HG03135 (cell line): ENCODE data around the gene DUSP16.
"Not testable (repeated sequence)": the region's sequence is repeated elsewhere in the genome, so short reads cannot be mapped to it uniquely, and the experiment has no call there.

Experiments used
- ATAC-seq: cut with Tn5 transposase; IDR thresholded peaks from one replicate; pipeline ENCODE4 v1.9.1; 2021; ENCODE audit warnings: mild to moderate bottlenecking, moderate library complexity; ENCODE audit not compliant: unreplicated experiment

The DUSP16 gene

DNA sequence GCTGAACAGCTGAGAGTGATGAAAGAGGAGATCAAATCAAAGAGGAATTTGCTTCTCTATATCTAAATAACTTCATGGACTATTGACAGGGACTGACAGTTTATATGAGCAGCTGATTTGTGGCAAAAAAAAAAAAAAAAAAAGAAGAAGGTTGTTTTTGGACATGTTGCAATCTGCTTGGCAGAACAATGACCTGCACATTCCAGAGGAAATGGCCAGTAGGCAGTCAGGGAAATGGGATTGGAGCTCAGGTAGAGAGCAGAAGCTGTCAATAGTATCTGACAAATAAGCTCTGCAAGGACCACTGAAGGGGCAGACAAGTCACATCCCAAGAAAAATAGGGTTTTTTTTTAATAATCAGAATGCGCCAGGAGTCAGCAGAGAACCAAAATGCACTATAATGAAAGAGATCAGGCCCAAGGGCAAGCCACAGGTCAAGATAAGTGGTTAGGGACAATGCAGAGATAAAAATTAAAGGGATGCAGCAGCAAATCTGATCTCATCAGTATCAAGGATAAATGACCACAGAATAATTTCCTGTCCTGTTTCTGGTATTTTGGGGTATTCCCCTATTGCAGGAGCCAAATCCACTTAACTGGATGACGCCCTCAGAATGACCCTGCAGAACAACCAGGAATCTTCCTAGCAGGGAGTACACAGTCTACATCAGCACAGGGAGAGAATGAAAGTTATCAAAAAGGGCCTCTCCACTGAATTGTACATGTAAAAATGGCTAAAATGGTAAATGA is 22.6 kb upstream of the DUSP16 start:
- ATAC-seq = no peak

DNA sequence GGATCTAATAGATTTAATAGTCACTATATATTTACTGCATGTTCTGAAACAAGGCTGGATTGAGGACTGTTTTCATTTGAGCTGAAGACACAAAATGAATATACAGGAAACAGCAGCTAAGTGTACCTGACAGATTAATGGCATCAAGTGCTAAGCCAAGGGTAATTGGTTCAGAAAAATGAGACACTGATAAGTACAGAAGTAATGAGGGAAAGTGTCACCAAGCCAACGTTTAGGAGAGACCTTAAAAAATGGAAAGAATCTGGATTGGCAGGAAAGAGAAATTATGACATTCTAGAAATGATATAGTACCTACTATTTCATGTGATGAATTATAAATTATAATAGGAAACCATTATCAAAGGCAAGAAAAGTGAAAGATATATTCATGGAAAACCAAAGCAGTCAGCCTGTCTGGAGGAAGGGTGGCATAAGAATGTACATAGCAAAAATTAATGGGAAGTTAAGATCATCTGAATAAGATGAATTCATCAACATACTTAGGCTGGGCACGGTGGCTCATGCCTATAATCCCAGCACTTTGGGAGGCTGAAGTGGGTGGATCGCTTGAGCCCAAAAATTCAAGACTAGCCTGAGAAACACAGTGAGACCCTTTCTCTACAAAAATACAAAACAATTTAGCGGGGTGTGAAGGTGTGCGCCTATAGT is 21.0 kb upstream of the DUSP16 start:
- no peak for ATAC-seq

DNA sequence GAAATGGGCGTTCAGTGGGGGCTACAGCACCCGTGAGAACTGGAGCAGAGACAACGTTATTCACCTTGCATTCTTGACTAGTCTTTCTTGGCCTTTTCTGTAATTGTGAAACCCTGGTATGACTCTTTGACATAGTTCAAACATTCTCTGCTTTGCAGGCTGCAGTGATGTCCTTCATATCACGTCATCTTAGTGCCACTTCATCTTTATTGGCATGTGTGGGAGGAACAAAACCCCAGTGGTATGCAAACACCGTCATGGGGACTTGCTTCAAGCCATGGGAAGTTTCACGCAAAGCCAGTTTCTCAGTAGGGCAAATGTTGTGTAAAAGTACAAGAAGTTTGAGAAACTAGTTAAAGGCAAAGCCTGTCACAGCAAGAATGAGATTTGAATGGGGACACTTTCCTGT is 20.2 kb upstream of the DUSP16 start:
- ATAC-seq = peak; percentile 91

DNA sequence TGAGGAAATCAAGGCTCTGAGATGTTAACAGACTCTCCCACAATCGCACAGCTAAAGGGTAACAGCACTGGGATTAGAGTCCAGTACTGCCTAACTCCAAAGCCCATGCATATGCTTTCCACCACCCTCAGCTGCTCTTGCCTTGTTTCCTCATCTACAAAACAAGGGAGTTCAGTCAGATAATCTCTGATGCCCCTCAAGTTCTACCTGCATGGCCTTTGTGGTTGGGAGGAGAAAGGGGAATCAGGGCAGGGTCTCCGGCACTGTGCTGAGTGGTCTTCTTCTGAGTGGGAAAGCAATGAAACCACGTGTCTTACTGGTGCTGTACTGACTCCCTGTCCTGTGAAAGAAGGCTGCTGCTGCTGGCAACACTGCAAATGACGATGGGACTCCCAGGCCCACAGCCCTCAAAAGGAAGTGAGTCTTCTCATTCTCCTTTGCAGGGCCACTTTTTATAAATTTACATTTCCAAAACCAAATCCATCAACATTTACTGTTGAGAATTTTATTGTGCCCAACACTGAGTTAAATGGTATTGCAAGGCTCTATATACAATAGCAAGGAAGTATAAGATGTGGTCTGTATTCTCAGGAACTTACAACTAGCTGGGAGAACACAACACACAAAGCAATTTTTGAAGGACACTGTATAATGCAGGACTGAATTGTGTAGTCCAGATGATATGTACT is 19.7 kb upstream of the DUSP16 start:
- ATAC-seq = peak; percentile 29

DNA sequence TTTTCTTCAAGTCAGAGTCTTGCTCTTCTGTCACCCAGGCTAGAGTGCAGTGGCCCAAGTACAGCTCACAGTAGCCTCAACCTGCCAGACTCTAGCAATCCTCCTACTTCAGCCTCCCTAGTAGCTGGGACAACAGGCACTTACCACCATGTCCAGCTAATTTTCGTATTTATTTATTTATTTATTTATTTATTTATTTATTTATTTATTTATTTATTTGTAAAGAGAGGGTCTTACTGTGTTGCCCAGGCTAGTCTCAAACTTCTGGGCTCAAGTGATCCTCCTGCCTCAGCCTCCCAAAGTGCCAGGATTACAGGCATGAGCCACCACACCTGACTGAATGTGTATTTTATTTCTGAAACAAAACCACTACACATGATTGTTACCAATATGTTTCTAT is 18.1 kb upstream of the DUSP16 start:
- not testable (repeated sequence) for ATAC-seq

DNA sequence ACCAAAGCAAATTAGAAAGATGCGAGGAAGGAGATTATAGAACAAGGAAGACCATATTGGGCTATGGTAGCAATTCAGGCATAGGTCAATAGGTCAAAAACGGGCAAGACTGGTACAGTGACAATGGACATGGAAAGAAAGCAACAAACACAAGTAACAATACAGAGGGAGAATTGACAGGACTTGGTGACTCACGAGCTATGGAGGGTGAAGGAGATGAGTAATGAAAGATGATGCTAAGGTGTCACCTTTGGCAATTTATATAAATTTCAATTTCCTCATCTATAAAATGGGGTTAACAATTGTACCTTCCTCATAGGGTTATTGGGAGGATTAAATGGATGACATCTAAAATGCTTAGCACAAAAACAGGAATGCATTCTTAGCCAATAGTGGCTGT is 15.1 kb upstream of the DUSP16 start:
- no peak for ATAC-seq

DNA sequence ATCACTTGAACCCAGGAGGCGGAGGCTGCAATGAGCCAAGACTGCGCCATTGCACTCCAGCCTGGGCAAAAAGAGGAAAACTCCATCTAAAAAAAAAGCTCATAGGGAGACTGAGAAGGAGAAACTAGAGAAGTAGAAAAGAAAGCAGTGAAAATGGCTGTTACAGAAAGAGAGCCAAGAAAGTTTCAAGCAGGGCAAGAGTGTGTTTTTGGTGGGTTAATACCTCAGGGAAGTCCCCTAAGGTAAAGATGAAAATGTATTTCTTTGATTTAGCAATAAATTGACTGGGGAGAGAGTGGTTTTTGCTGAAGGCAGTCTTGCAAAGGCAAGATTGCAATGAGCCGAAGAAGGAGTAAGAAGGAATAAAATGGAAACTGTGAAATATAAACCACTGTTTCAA is 10.0 kb upstream of the DUSP16 start:
- no peak for ATAC-seq

DNA sequence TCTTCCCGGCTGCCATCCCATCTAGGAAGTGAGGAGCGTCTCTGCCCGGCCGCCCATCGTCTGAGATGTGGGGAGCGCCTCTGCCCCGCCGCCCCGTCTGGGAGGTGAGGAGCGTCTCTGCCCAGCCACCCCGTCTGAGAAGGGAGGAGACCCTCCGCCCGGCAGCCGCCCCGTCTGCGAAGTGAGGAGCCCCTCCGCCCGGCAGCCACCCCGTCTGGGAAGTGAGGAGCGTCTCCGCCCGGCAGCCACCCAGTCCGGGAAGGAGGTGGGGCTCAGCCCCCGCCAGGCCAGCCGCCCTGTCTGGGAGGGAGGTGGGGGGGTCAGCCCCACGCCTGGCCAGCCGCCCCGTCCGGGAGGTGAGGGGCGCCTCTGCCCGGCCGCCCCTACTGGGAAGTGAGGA is 3.3 kb upstream of the DUSP16 start:
- ATAC-seq = not testable (repeated sequence)

DNA sequence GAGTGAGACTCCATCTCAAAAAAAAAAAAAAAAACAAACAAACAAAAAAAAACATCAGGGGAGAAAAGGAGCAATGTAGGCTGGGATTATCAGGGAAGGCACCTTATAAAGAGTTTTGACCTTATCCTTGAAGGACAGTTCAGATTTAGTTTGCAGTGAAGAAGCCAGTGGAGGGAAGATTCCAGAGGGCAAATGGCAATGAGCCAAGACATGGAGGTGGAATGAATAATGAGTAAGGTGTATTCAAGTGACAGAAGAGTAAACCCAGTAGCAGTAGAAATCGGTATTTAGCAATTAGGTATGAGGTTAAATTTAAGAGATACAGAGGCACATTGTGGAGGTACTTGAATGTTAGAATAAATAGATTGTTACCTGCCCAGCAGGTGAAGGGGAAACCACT is 2.2 kb upstream of the DUSP16 start:
- no peak for ATAC-seq

DNA sequence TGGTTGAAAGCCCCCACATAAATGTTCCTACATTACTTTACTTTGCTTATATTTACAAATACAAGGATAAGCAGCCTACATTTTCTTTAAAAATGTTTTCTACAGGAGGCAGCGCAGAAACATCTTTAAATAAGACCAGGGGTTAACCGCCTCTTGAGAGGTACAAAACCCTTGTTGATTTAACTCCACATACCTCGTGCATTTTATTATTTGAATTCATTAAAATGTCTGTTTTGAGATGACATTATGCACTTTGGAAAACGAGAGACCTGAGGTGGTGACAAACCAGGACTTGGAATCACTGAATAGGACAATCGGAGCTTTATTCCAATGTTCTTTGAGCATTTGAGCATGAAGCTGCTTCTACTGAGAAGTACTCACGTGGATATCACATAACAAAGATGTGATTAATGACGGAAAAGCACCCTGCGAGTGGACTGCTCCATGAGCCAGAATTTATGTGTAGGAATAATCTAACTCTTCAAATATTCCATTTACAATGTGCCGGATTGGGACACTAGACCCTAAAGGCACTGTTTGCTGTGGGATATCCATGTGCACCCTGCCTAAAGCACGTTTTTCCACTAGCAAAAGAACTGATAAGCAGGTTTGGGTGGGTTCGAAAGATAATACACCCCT is 746 bp upstream of the DUSP16 start:
- ATAC-seq = no peak

DNA sequence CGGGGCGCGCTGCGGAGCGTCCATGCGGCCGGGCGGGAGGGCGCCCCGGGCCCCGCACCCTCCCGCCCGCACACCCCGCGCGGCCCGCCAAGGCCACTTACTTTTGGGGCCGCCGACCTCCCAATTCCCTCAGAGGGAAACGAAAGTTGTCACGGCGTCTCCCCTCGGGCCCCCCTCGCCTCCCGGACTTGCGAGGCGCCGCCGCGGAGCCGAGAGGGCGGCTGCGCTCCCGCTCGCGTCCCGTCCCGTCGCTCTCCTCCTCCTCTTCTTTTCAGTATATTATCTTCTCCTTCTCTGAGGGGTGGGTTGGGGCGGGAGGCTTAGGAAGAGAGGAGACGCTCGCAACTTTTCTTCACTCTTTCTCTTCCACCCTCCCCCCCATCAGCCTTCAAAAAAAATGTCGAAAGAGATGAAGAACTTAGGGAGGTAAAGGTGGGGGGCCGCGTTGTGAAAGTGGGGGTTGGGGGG is 613 bp downstream of the DUSP16 start:
- no peak for ATAC-seq

DNA sequence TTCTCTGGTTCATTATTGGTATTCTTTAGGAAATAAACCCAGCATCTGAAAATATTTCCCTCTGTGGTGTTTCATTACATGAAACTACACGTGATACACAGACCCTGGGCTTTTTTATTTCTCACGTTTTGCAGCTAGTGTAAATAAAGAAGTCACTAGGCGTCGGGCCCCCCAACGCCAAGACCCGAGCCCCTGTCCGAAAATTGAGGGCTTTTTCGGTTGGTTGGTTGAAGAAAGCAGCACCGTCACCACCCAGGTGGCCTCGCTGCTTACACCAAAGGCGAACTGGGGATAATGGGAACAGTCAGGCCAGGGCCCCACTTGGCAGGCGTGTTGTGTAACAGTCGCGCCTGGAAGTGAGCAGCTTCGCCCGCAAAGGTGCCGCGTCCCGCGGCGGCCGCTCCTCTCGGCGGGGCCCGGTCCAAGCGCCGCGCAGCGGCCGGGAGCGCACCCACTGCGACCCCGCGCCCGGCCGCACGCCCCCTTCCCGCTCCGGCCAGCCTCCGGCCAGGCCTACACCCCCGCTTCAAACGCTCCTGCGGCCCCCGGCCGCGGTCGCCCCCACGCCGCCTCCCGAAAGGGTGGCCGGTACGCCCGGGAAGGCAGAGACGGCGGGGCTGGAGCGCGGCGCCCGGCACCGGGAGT is 1.2 kb downstream of the DUSP16 start:
- no peak for ATAC-seq

DNA sequence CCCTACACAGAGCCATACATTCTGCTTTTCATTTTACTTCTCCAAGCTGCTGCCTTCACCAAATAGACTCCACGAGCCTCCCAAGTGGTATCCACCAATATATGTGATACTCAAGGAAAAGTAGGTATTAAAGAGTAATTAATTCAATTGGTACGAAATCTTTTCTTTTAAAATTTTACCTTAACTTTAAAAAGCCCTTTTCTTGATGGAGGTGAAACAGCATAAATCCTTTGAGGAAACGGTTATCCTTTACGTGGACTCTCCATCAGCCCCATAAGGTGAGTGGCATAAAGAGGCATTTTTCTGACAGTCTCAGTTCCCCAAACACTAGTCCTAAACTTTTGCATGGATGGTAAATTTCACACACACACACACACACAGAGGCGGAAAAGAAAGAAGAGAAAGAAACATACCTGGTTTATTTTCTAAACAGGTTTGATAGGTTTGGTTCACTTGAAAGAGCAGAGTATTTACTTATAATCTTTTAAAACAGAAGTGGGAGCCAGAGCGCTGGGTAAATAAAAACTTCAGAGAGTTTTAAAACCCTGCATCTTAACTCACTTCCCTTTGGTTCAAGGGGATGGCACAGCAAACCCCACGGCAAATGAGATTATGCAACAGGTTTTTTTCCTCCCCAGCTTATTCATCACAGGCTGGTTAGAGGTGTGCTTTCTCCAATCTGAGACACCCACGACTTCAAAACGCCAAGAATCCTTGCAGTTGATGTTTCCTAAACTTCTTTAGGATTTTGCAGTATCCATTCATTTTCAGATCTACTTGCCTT is 1.9 kb downstream of the DUSP16 start:
- no peak for ATAC-seq

DNA sequence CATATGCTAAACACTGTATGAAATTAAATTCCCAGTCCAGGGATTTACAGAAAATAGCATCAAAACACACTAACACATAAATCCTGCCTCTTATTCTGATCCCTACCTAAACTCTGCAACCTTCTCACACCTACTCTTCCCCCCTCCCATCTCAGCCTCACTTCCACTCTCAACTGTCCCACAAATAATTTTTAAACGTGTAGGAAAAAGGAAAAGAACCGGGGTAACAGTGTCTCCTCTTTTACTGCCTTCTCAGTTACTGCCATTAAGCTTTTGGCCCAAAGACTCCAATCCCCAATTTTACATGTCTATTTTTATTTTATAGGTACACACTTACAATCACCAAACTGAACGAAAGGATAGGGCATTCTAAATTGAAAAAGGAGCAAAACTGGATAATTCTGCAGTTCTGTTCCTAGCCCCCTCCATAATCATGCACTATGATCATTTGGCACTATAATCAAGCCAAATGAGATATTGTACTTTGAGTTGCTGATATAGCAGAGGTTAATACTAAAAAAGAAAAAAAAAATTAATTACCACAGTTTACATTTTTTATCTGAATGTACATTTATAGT is 2.9 kb downstream of the DUSP16 start:
- ATAC-seq = no peak

DNA sequence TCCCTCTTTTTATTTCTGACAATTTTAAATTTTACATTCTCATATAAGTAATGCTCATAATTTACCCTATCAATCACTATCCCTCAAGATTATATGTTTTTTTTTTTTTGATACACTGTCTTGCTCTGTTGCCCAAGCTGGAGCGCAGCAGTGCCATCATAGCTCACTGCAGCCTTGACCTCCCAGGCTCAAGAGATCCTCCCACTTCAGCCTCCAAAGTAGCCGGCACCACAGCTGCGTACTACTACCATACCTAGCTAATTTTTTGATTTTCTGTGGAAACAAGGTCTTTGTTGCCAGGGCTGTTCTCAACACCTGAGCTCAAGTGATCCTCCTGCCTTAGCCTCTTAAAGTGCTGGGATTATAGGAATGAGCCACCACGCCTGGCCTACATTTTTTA is 4.4 kb downstream of the DUSP16 start:
- ATAC-seq = no peak

DNA sequence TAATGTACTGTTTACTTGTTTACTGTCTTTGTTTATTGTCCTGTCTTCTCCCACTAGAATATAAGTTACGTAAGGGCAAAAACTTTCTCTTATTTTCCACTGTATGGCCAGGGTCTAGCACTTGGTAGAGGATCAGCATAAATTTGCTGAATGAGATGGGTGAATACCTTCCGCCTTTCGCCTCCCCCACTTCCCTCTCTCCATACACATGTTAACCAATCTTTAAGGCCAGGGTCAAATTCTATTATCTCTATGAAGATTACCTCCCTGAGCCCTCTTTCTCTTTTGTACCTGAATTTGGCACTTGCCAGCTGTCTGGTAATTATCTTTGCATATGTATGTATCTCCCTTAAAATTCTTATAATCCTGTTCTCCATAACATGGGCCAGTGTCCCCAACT is 4.9 kb downstream of the DUSP16 start:
- ATAC-seq = no peak

DNA sequence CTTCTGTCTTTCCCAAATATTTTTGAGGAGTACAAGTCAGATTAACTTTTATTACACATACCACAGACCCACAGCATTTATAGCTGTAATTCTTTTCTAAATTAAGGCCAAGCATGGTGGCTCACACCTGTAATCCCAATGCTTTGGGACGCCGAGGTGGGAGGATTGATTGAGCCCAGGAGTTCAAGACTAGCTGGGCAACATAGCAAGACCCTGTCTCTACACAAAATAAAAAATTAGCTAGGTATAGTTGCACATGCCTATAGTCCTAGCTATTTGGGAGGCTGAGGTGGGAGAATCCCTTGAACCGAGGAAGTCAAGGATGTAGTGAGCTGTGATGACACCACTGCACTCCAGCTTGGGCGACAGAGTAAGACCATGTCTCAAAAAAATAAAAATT is 7.0 kb downstream of the DUSP16 start:
- ATAC-seq = no peak

DNA sequence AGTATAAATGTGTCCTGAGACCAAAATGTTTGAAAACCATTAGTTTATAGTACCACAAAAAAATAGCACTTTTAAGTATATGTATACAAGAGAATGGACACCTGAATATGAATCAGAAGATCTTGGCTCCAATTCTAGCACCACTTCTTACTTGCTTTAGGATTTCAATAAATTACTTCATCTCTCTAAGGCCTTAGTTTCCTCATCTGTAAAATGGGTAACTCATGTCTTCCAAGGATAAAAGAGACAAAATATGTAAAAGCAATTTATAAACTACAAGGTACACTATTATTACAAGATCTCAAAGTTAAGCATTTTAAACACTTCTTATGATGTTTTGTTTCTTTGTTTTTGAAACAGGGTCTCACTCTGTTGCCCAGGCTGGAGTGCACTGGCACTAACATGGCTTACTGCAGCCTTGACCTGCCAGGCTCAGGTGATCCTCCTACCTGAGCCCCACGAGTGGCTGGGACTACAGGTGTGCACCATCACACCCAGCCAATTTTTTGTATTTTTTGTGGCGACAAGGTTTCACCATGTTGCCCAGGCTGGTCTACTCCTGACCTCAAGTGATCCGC is 9.4 kb downstream of the DUSP16 start:
- no peak for ATAC-seq

DNA sequence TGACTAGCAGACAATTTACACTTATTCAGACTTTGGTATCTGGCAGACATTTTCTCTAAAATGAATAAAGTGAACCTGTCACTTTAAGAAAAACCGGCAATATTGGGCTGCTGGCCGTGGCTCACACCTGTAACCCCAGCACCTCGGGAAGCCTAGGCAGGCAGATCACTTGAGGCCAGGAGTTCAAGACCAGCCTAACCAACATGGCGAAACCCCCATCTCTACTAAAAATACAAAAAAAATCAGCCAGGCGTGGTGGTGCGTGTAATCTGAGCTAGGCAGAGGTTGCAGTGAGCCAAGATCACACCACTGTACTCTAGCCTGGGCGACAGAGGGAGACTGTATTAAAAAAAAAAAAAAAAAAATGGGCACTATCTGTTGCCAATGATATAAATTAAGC is 11.5 kb downstream of the DUSP16 start:
- ATAC-seq = no peak

DNA sequence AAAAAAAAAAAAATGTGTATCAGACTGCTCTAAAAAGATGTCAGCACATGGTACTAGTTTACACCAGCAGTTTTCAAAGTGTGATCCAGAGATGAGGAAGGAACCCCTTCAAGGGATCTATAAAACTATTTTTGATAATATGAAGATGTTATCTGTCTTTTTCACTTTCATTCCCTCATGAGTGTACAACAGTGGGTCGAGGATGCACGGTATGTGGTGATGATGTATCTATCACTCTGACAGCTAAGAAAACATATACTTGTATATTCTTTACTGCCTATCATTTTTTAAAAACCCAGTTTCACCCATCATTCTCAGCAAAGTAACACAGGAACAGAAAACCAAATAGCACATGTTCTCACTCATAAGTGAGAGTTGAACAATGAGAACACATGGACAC is 12.4 kb downstream of the DUSP16 start:
- ATAC-seq = no peak
